Rectal smooth muscle tissue (tissue), 1 donor: Measurements from ENCODE around the gene RANGAP1.

ENCODE experiments used
- H3K27ac ChIP-seq: one replicate; pipeline ENCODE4 v1.7.0; 2013; ENCODE audit warnings: low read depth, low read length, inconsistent platforms
- H3K27me3 ChIP-seq: one replicate; pipeline ENCODE4 v1.7.0; 2013; ENCODE audit warnings: low read length; ENCODE audit not compliant: control insufficient read depth, insufficient read depth
- H3K36me3 ChIP-seq: one replicate; pipeline ENCODE4 v1.7.0; 2013; ENCODE audit warnings: low read length; ENCODE audit not compliant: control insufficient read depth, insufficient read depth
- H3K4me1 ChIP-seq: one replicate; pipeline ENCODE4 v1.7.0; 2013; ENCODE audit warnings: low read length; ENCODE audit not compliant: control insufficient read depth, insufficient read depth
- H3K4me3 ChIP-seq: one replicate; pipeline ENCODE4 v1.7.0; 2013; ENCODE audit warnings: low read length
- H3K9ac ChIP-seq: one replicate; pipeline ENCODE4 v1.7.0; 2013; ENCODE audit warnings: low read length

RANGAP1 gene

DNA sequence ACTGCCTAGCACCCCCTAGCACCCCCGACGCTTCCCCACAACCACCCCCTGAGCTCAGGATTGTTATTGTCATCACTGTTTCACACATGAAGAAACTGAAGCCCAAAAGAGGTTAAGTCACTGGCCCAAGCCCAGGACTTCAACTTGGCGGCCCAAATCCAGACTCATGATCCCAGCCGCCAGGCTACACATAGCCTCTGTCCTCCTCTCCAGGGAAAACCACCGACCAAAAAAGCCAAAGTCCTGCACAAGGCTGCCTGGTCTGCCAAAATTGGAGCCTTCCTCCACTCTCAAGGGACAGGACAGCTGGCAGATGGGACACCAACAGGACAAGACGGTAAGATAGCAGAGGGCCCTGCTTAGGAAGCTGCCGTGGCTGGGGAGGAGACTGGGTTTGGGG lies 70.1 kb downstream of the RANGAP1 start:
- Histone ChIP-seq H3K4me1 (no peaks in the 10 kb centered on the region), H3K9ac (no peak overlapping the region), H3K27me3 (no peaks in the 10 kb centered on the region), H3K27ac (no peak overlapping the region), H3K4me3 (no peak overlapping the region), H3K36me3 (peaks cover 7% of the 10 kb centered on the region)

DNA sequence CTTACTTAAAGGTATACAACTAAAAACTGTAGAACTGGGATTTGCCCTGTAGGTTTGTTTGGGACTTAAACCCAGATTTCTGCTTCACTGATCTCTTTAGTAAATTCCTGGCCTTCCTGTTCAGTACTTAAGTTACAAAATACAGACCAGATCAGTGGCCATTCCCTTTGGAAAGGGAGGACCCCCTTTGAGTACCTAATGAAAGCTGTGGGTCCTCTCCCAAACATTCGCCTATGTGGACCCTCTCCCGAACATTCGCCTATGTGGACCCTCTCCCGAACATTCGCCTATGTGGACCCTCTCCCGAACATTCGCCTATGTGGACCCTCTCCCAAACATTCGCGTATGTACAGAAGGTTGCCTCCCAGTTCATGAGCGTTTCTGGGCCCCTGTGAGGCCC lies 70.6 kb downstream of the RANGAP1 start:
- Histone ChIP-seq H3K27ac (no peak overlapping the region), H3K4me3 (no peak overlapping the region), H3K36me3 (peaks cover 7% of the 10 kb centered on the region), H3K27me3 (no peaks in the 10 kb centered on the region), H3K4me1 (no peaks in the 10 kb centered on the region), H3K9ac (no peak overlapping the region)

DNA sequence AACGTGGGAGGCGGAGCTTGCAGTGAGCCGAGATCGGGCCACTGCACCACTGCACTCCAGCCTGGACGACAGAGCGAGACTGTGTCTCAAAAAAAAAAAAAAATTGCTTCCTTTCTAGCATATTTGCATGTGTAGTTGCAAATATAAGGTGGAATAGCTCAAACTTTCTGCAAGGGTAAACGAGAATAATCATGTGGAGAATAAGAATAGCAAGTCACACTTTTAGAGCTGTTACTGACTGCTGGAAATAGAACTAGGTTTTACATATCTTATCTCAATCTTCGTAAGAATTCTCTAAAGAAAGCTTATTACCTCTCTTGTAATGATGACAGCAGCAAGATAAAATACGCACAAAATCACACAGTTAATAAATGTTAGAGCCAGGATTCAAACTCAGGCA lies 79.3 kb downstream of the RANGAP1 start:
- H3K27ac ChIP-seq, result no peak overlapping the region
- H3K9ac ChIP-seq, result no peak overlapping the region
- peaks cover 2% of the 10 kb centered on the region for H3K4me1 ChIP-seq
- no peak overlapping the region for H3K4me3 ChIP-seq
- no peaks in the 10 kb centered on the region for H3K27me3 ChIP-seq
- H3K36me3 ChIP-seq, result peaks cover 2% of the 10 kb centered on the region

DNA sequence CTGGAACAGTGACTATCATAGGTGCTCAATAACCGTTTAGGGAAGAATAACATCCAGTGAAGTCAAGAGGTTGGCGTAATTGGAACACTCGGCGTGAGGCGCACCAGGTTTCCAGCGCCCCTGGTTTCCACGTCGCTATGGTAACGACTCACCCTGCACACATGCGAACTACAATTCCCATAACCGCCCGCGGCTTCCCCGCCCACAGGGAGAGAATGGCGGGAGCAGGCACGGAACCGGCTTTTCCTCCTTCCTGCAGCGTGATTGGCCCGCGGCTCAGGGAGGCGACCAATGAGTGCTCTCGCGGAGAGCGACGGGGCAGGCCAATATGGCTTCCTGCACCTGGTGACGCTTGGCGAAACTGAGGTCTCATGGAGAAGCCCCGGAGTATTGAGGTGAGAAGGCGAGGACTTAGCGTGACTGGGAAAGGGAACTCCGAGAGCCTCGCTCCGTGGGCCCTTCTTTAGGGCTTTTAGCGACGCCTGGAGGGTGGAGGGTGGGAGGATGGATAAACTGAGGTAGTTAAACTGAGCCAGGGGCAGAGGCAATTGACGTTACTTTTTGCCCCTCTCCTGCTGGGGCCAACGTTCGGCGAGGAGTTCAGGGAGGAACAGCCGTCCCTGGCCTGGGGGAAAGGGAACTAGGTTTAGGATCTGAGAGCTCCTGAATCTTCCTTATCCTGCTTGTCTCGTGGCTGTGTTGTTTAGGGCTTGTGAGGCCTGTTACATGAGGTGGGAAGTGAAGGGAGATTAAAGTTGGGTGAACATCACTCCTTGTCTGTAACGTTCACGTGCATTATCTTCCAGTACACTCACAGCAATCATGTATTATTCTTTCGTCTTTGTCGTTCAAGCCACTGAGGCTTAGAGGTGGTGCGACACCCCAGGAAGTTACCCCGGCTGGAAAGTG lies 80.7 kb downstream of the RANGAP1 start, which contains the start of gene L3MBTL2:
Gene L3MBTL2, plus strand, starts transcription at position 321 of the 909 bp plus-strand sequence. Its CDS starts 51 bp downstream, at position 372.
- Histone ChIP-seq H3K4me3 (peak within 1 kb of the TSS; percentile 100), H3K9ac (peak within 1 kb of the TSS; percentile 82), H3K36me3 (peaks cover 2% of the 10 kb centered on the region), H3K27me3 (no peaks in the 10 kb centered on the region), H3K4me1 (peaks cover 2% of the 10 kb centered on the region), H3K27ac (peak within 1 kb of the TSS; percentile 80)

DNA sequence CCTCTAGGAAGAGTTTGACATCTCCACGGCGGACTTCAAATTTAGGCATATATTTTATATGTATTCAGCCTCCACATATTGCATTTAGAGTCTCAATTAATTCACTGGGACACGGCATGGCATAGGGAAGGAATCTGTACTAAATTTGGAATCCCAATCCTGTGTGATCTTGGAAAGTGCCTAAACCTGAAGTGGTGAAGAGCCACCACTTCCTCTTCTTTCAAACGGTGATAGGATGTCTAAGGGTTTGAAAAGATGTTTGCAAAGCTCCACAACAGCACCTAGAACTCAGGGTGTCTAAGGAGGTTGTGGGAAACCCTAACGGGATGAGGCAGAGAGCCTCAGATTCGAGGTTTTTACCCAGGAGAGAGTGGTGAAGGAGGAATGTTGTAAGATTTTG lies 81.9 kb downstream of the RANGAP1 start:
- Histone ChIP-seq H3K9ac (no peak overlapping the region), H3K36me3 (no peaks in the 10 kb centered on the region), H3K27me3 (no peaks in the 10 kb centered on the region), H3K4me3 (no peak overlapping the region), H3K4me1 (peaks cover 2% of the 10 kb centered on the region), H3K27ac (no peak overlapping the region)

DNA sequence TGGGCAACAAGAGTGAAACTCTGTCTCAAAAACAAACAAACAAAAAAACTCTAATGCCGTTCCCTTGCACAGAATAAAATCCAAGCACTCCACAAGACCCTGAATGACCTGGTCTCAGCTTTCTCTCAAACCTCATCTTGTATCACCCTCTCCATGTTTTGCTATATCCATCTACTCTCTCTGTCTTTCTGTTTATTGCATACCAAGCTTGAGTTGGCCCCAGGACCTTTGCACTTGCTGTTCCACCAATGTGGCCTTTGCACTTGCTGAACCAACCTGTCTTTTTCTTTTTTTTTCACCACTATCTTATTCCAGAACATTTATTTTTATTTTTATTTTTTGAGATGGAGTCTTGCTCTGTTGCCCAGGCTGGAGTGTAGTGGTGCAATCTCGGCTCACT lies 82.9 kb downstream of the RANGAP1 start:
- Histone ChIP-seq H3K36me3 (no peaks in the 10 kb centered on the region), H3K4me3 (no peak overlapping the region), H3K4me1 (peaks cover 2% of the 10 kb centered on the region), H3K27me3 (no peaks in the 10 kb centered on the region), H3K27ac (no peak overlapping the region), H3K9ac (no peak overlapping the region)

DNA sequence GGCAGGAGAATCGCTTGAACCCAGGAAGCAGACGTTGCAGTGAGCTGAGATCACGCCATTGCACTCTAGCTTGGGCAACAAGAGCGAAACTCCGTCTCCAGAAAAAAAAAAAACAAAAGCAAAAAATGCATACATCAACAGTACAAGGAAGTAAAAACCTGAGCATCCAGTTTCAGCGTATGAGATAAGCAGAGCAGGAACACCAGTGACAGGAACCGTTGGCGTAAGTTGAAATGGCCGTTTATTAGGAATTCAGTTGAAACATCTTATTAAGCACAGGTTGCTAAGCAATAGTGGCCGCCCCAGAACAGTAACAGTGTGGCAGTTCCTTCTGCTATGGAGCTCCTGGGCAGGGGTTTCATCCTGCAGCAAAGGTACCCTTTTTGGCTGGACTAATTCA lies 84.8 kb downstream of the RANGAP1 start:
- Histone ChIP-seq H3K9ac (no peak overlapping the region), H3K4me3 (no peak overlapping the region), H3K27me3 (no peaks in the 10 kb centered on the region), H3K4me1 (peaks cover 6% of the 10 kb centered on the region), H3K36me3 (no peaks in the 10 kb centered on the region), H3K27ac (no peak overlapping the region)

DNA sequence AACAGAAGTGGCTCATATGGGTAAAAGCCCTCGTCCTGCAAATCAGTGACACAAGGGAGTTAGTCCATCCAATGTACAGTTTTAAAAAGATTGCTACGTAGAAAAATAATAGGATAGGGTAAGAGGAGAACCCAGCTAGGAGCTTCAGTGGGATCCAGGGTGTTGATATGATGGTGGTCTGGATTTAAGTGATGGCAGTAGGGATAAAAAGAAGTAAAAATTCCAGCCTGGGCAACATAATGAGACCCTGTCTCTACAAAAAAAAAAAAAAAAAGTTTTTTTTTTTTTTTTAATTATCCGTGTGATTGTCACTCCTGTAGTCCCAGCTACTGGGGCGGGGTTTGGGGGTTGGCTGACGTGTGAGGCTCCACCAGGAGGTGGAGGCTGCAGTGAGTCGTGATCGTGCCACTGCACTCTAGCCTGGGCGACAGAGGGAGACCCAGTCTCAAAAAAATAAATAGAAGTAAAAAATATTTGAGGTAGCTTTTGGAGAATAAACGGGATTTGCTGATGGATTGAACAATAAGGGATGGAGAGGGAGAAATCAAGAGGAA lies 87.9 kb downstream of the RANGAP1 start:
- peak overlapping the region; percentile 99 for H3K4me3 ChIP-seq
- peaks cover 4% of the 10 kb centered on the region for H3K4me1 ChIP-seq
- H3K27ac ChIP-seq, result no peak overlapping the region
- no peaks in the 10 kb centered on the region for H3K27me3 ChIP-seq
- no peaks in the 10 kb centered on the region for H3K36me3 ChIP-seq
- H3K9ac ChIP-seq, result no peak overlapping the region

DNA sequence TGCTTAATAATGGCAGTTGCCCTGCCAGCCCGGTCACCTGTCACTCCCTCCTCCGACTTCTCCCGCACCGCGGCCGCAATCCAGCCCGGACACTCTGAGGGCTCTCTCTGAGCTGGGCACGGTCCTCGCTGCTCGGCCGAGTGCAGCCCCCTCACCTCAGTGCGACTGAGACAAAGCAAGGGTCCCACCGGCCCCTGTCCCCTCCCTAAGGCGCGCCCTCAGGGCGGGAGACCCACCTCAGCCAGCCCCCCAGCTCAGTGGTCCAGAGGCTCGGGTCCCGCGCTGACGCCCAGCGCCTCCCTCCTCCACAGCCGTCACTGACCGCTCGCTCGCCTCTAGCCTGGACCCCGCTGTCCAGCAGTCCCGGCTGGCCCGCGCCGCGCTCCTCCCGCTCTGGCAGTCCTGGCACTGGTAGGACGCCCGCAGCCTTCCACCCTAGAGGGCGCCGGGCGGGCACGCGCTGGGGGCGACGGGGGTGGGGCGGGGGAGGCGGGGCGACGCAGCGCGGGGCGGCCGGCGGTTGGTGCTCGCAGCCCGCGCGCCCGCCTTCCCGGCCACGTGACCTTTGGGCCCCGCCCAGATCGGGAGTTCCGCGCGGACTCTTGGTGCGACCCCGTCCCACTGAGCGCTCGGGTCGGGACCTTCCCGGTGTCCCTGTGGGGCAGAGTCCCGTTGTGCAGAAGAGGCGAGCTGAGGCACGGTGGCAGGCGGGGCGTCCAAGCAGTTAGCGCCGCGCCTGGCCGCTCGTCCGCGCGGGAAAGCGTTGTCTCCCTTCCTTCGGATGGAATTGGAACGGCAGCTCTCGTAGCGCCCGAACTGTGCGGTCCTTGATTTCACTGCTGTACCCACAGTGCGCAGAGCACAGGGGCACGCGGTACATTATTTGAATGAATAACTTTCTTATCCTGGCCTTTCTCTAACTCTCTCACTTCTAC lies 88.7 kb downstream of the RANGAP1 start:
- H3K27ac ChIP-seq, result no peak overlapping the region
- peaks cover 4% of the 10 kb centered on the region for H3K4me1 ChIP-seq
- H3K4me3 ChIP-seq, result peak overlapping the region; percentile 99
- no peaks in the 10 kb centered on the region for H3K27me3 ChIP-seq
- peak overlapping the region; percentile 24 for H3K9ac ChIP-seq
- no peaks in the 10 kb centered on the region for H3K36me3 ChIP-seq
